Omental fat pad (tissue), 4 donors: ENCODE data around the gene LIPC. TPM values are rescaled to one million over a fixed set of nuclear protein-coding genes. Genes with fewer than 3 reads are reported as not detected.

Source experiments
- ATAC-seq: fragments of 150-250 bp; one replicate; pipeline ENCODE4 v1.9.1; 2016; ENCODE audit warnings: mild to moderate bottlenecking, moderate library complexity; ENCODE audit not compliant: low FRiP score
- DNase-seq: peaks from one replicate; pipeline ENCODE4 v3.0.0-alpha.2; 2019; ENCODE audit warnings: low spot score
- total RNA-seq, 4 donors: library from RNA; depleted of rRNA; stranded (reverse); fragments of >200 nt; gene quantifications; one replicate each; pipeline ENCODE4 v1.1.0, GENCODE V29; 2016
- TF ChIP-seq, protein P1 (sequence below), 3 donors: fragments of 450-650 bp; IDR thresholded peaks; one replicate each; pipeline ENCODE4 v1.5.1; 2016 to 2017; ENCODE audit warnings: antibody characterized with exemption in 3 of 3, mild to moderate bottlenecking in 3 of 3, moderate library complexity in 2 of 3

Gene LIPC
- total RNA-seq, 4 donors from 2014 or later, result 0.46 TPM; not detected in 3

- no peak for ATAC-seq
- no peak for DNase-seq
- TF ChIP-seq, protein P1, sequence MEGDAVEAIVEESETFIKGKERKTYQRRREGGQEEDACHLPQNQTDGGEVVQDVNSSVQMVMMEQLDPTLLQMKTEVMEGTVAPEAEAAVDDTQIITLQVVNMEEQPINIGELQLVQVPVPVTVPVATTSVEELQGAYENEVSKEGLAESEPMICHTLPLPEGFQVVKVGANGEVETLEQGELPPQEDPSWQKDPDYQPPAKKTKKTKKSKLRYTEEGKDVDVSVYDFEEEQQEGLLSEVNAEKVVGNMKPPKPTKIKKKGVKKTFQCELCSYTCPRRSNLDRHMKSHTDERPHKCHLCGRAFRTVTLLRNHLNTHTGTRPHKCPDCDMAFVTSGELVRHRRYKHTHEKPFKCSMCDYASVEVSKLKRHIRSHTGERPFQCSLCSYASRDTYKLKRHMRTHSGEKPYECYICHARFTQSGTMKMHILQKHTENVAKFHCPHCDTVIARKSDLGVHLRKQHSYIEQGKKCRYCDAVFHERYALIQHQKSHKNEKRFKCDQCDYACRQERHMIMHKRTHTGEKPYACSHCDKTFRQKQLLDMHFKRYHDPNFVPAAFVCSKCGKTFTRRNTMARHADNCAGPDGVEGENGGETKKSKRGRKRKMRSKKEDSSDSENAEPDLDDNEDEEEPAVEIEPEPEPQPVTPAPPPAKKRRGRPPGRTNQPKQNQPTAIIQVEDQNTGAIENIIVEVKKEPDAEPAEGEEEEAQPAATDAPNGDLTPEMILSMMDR (IDR thresholded peaks at IDR 0.05), result no peak
Measured at GRCh38 chr15:58501006-58501405, 69.2 kb downstream of the LIPC start.

- TF ChIP-seq, protein P1 (IDR thresholded peaks at IDR 0.05), result no peak
- no peak for DNase-seq
- ATAC-seq, result no peak
Measured at GRCh38 chr15:58501636-58502188, 69.9 kb downstream of the LIPC start.

- DNase-seq (no peak), ATAC-seq (no peak)
- TF ChIP-seq, protein P1 (IDR thresholded peaks at IDR 0.05), result no peak
Measured at GRCh38 chr15:58503139-58504027, 71.6 kb downstream of the LIPC start.

DNA sequence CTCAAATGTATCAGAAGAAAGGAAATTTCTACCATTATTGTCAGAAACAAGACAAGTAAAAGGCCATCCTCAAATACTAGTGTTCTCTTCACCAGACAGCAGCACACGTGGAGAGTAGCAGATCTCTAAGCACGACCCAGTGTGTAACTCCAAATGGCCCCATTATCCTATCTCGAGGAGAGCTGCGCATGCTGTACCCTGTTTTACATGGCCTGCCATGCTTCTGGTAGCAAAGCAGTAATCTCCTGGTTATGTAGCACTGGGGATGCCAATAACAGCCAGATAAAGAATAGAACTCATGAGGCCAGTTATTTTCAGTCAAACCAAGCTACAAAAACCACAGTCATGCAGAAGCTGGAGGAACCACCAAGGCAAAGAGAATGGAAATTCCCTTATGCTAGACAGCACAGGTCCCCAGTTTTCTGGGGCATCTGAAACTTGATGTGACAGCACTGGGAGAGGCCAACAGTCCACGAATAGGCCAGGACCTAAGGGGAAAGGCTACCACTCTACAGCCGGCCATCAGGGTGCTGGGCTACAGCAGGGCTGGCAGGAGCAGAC is 73.0 kb downstream of the LIPC start:
- DNase-seq, result no peak
- TF ChIP-seq, protein P1 (IDR thresholded peaks at IDR 0.05), result no peak
- ATAC-seq, result no peak

GRCh38 chr15:58505581-58505980 is 73.8 kb downstream of the LIPC start:
- ATAC-seq (no peak), DNase-seq (no peak)
- TF ChIP-seq, protein P1 (IDR thresholded peaks at IDR 0.05), result no peak

- DNase-seq (no peak), ATAC-seq (no peak)
- TF ChIP-seq, protein P1 (IDR thresholded peaks at IDR 0.05), result no peak
Measured at GRCh38 chr15:58506064-58506490, 74.3 kb downstream of the LIPC start.
